Measurements from ENCODE around the gene CHRNG.

Gene CHRNG

DNA sequence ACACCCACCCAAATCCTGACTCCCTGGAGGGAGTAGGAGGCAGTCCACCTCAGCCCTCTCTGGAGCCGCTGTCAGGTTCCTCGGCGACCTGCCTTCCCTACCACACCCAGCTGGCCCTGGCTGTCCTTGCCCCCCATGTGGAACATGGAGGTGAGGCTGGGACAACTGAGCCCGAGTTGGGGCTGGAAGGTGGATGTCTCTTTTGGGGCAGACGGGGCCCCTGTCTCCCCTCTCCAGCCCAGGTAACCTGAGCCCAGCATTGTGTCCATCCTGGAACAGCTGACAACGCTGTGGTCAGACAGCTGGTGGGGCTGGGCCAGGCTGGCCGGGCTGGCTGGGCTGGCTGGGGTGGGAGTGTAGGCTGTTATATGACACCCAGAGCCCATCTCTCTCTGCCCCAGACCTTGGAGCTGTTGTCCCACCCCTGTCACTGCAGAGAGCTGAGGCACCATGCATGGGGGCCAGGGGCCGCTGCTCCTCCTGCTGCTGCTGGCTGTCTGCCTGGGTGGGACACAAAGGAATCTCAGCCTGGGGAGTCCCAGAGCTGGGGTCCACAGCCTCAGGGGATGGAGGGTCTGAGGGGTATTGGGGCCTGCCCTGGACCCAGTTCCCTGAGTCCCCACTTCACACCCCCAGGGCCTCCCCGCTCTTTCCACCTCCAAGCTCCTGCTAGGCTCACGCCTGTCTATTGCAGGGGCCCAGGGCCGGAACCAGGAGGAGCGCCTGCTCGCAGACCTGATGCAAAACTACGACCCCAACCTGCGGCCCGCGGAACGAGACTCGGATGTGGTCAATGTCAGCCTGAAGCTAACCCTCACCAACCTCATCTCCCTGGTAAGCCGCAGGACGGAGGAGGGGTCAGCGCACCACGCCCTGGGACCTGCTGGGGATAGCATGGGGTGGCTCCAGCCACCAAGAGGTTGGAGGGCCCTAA lies at the start of gene CHRNG:
TSS of gene CHRNG (plus strand) at position 395 of the 934 bp plus-strand sequence. CDS start at position 451, 56 bp downstream.
- no peak for DNase-seq

- DNase-seq: peak; percentile 36
Measured at GRCh38 chr2:232490221-232491138, 49.0 kb upstream of the CHRNG start.

GRCh38 chr2:232491139-232491780 lies 48.2 kb upstream of the CHRNG start:
- no peak for DNase-seq

- no peak for DNase-seq
Measured at GRCh38 chr2:232492236-232492848, 47.1 kb upstream of the CHRNG start.

- DNase-seq: no peak
Measured at GRCh38 chr2:232492963-232493700, 46.4 kb upstream of the CHRNG start.

DNA sequence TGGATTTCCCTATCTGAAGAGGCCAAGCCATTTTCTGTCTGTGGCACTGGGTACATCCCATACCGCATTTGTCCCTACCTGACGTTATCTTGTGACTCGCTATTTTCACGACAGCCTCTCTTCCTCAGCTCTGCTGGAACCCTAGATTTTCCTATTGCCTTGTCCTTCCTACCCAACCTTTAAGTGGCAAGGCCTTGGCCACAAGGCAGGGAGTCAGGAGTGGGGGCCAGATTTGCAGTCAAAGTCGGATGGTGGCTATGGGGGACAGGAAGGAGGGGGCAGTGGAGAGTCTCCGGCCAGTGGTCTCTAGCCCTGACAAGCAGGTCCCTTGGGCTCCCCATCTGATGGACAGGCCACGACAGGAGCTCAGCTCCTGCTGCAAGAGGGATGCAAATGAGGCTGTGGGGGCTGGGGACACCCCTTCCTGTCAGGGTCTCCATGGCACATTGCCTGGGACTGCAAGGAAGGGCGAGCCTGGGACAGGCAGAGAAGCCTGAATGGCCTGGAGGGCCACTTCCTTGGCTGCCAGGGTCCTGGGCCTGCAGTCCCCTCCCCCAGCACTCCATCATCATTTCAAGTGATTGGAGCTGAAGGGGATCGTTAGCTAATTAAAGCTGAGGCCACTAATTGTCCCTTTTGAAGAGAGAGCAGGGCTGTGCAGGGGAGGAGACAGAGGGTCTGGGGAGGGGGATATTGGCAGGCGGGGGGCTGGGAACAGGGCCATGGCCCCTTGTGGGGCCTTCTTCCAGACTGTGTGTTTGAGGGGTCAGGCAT lies 45.6 kb upstream of the CHRNG start:
- peak; percentile 56 for DNase-seq

DNA sequence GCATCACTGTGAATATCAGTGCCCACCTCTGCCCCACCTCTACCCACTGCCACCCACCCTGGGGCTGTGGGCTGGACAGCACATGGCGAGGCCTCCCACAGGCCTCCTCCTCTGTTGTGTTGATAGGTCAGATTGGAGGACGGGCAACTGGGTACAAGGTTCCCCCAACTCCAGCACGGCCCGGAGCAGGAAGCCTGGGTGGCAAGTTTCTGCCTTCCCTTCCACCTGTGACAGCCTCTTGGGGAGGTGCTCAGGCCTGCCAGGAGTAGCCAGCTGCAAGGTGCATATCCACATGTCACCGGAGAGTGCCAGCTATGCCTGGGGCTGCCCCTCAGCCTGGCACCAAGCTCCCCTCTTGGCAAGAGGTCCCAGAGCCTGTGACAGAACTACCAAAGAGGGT lies 45.0 kb upstream of the CHRNG start:
- DNase-seq: no peak

- no peak for DNase-seq
Measured at GRCh38 chr2:232495292-232495691, 44.2 kb upstream of the CHRNG start.

- no peak for DNase-seq
Measured at GRCh38 chr2:232496501-232497270, 42.8 kb upstream of the CHRNG start.

DNA sequence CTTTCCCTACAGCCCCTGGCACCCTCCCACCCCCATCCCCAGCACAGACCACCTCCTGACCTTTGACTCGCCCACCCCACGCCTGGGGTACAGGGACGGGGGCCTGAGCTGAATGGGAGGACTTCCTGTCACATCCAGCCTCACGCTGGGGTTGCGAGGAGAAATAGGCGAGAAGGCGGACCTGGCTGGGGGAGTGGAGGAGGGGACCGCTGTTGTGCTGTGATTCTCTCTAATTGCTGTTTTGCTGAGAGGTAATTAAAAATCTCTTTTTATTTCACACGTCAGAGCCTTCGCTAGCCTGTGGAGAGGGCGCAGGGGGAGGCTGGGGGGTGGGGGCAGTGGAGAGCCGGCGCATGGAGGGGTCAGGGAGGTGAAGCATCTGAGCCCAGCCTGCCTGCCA lies 42.1 kb upstream of the CHRNG start:
- no peak for DNase-seq

DNA sequence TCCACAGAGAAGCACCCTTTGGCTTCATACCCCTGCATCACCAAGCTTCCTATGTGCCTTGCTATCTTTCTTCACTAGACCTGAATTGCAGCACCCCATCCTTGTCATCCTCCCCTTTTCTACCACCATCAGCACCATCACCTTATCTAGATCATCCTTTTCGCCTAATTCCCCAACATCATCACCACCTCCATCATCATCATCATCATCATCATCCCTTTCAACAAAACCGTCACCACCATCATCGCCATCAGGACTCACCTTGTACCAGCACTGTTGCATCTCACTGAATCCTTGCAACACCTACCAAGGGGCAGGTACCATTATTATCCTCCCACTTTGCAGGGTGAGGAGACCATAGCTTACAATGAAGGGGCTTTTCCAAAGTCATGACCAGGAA lies 41.0 kb upstream of the CHRNG start:
- DNase-seq: no peak

DNA sequence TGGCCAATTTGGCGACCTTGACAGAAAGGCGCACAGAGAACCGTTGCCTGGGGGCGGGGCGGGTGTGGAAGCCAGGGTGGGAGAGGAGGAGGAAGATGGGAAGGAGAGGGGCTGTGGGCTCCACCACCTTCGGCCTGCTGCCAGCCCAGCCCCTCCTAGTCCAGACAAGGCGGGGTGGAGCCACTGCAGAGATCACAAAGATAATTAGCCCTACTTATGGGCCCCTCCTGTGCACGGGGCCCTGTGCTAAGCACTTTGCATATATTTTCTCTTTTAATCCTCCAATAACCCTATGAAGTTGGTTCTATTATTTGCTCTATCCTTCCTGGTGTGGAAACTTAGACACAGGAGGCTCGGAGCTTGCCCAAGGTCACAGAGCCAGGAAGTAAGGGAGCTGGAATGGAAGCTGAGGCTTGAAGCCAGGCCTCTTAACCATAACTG lies 38.1 kb upstream of the CHRNG start:
- DNase-seq: peak; percentile 29

DNA sequence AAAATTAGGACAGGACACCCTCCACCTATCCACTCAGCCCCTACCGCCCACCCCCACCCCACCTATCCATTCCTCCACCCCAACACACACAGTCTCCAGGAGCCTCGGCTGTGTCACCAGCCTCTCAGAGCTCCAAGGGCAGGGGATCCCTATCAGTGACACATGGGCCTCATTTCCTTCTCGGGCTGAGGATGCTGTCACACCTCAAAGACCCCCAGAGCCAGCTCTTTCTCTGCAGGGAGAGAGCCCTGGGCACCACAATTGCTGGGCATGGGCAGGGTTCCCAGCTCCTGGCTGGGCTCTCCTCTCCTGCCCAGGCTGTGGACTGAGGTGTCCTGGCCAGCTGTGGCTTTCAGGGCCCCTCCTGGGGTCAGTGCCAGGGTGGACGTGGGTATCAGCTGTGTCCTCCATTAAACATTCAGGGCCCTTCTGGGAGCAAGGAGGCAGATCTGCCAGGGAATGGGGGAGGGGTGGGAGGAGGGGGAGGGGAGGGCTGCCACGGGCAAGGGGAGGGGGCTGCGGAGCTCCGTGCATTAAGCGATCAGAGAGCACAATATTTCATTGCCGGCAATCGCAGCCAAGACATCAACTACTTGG lies 37.6 kb upstream of the CHRNG start:
- peak; percentile 61 for DNase-seq

- DNase-seq: peak; percentile 66
Measured at GRCh38 chr2:232502511-232502910, 37.0 kb upstream of the CHRNG start.

GRCh38 chr2:232502911-232503808 lies 36.3 kb upstream of the CHRNG start:
- peak; percentile 82 for DNase-seq

GRCh38 chr2:232503809-232504323 lies 35.6 kb upstream of the CHRNG start:
- no peak for DNase-seq

GRCh38 chr2:232504438-232504837 lies 35.1 kb upstream of the CHRNG start:
- peak; percentile 52 for DNase-seq

- peak; percentile 69 for DNase-seq
Measured at GRCh38 chr2:232505856-232506255, 33.6 kb upstream of the CHRNG start.
